Measurements from ENCODE around the gene IKBKE.

GRCh38 chr1:206495011-206495461 lies 24.8 kb downstream of the IKBKE start:
- TF ChIP-seq CTCF (IDR thresholded peaks at IDR 0.05; ENCODE audit: low read depth, low read length) (no peak), EZH2phosphoT487 (IDR thresholded peaks at IDR 0.05; ENCODE audit: low read depth) (no peak)
